Hematopoietic multipotent progenitor cell treated with erythropoietin and hydrocortisone succinate and interleukin-3 and kit ligand, for 17 days (in vitro differentiated cells): ENCODE measurements around the gene GARIN6.
"Not testable (repeated sequence)": the region's sequence is repeated elsewhere in the genome, so short reads cannot be mapped to it uniquely, and the experiment has no call there.

Experiments used
- DNase-seq: peaks from one replicate; pipeline ENCODE4 v3.0.0-alpha.2; 2015; ENCODE audit warnings: low spot score

Gene GARIN6

DNA sequence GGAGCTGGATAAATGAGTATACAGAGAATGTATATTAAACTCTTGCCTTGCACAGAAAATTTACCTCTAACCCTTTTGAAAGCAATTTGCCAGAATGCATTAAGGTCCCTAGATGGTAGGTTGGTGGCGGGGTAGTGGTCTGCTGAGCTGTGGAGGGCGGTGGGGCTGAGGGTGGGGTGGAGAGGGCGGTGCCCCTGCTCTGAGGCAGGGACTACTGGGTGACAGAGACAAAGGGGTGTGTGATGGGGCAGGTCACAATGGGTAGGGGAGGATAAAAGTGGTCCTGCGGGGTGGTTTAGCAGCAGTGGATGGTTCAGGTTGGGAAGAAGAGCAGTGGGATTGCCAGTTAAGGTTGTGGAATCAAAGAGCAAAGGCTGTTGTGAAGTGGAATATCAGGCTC is at the start of gene GARIN6:
GARIN6 (plus strand) TSS at position 301 of the 400 bp plus-strand sequence. CDS start 422 bp downstream, outside the sequence.
- DNase-seq, result no peak

DNA sequence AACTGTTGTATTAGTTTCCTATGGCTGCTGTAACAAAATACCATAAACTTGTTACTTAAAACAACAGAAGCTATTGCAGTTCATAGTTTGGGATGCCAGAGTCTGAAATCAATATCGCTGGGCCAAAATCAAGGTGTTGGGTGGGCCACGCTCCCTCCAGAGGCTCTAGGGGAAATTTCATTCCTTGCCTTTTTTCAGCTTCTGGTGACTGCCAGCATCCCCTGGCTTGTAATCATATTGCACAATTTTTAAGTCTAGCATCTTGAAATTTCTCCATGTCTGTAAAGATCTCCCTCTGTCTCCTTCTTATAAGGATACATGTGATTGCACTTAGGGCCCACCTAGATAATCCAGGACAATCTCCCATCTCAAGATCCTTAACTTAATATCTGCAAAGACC is 48.8 kb upstream of the GARIN6 start:
- no peak for DNase-seq

DNA sequence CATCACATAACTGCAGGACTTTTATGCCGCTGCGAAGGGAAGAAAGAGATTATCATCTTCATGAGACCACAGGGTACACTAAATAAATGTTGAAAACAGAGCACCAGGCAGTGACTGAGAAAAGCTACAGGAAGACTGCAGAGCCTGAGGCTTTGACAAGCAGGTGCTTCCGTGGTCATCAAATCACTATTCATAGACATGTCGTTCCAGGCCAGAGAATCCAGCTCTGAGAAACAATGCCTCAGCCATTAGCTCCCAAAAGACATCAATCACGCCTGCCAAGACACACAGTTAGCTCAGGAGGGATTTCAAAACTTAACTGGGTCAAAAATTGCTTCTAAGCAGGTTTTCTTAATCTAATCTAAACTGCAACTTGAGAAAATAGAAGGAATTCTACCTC is 47.2 kb upstream of the GARIN6 start:
- no peak for DNase-seq

DNA sequence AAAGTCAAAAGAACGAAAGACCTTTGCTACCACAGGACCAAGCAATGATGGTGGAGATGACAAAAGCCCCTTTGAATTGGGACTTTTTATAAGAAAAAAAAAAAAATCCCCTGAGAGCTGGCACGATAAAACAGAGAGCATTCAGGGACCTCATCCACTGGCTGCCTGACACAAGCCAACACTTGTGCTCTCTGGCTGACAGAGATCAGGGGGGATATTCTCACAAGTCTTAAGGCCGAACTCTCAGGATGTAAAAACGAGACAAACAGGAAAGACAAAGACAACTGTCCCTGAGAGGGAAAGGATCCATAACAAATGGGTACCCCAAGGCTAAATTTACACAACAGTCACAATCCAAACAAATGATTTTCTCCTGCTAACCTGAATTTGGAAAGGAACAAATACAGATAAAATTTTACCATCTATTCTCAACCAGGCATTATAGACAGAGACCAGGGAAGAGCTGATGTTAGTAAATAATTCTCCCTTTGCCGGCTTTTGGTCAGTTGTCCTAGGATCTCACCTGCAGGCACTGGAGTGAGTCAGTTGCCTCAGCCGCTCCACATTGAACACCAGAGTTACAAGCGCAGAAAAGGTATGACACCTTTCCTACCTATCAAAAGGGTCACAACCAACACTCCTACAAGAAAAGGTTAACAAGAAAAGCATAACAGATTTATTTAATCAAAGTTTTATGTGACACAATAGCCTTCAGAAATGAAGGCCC is 37.9 kb upstream of the GARIN6 start:
- DNase-seq, result no peak

DNA sequence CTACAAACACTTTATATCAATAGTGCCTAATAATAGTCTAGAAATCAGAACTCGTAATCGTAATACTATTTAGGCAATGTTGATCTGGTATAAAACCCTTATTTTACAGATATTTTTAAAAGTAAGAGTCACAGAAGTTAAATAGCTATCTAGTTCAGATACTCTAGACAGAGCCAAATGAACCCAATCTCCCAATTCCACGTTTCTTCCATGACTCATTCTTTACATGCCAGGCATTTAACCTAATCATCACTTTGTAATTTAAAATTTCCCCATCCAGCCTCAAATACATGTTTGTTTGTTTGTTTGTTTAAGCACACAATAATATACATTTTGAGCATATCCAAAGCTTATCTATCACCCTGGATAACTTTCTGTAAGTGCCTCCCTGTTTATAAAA is 36.4 kb upstream of the GARIN6 start:
- DNase-seq, result no peak

DNA sequence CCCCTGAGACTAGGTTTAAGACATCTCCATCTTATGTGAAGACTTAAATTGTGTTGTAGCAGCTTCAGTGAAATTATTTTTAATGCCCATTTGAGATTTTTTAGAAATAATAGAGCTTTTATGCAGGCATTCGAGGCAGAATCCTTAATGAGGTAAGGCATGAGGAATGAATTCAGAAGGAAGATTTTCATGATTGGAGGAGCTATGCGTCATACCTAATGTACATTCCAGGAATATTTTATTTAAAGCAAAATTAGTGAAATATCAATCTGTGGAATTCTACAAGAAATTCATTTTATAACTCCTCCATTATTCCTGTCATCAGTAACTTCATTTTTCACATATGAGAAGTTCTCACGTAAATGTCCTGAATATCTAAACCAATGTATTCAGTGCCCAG is 36.0 kb upstream of the GARIN6 start:
- DNase-seq, result no peak

DNA sequence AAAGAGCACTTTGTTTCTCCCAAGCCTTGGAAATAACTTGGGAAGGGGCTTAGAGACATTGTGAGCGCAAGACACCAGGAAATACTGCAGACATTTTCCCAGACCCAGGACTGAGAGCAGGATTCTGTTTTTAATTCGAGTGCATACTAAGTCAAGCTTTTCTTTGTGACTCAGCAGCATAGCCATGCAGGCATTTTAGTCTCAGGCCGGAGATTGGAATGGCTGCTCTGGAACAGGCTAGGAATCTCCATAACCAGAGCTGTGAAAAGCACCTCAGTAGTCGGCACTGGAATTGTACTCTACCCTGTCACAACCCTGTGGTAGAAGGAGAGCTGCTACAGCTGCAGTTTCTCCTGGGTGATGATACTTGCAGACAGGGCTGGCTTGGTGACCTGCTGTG is 28.9 kb upstream of the GARIN6 start:
- no peak for DNase-seq

DNA sequence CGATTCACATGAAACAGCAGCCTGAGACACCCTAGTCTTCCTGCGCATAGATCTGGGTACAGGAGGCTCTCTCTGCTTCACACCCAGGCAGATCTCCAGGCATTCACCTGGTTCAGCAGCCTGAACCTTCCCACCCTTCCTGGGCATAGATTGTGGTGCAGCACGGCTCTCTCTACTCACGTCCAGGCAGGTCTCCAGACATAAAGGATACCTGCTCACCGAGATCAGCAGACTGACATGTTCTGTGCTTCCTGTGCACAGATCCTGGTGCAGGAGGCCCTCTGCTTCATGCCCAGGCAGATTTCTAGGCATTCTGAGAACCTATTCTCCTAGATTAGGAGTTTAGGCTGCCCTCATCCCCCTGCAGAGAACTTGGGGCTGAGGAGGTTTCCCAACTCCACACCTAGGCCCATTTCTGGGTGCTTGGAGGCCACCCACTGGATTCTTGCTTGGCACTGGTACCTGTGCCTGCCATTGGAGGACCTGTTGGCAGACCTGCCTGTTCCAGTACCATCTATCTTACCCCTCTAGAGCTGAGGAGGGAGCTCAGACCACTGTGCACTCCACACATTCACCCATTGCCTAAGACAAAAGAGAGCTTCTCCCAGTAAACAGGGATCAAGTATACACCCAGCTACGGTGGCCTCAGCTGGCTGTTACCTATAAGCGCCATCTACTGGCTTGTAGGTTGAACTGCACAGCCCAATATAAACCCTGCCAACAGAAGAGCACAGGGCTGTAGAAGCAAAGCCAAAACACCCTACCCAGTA is 28.0 kb upstream of the GARIN6 start:
- DNase-seq, result peak; percentile 6

DNA sequence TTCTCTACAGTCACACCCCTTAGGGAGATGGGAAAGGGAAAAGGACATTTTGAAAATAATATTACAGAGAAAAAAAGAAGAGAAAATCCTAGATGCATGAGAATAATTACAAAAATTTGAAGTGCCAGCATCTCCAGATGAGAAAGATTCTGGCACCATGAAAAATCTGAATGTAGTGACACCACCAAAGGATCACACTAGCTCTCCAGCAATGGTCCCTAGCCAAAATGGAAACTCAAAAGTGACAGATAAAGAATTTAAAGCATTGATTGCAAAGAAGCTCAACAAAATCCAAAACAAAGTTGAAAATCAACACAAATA is 27.4 kb upstream of the GARIN6 start:
- DNase-seq, result no peak

DNA sequence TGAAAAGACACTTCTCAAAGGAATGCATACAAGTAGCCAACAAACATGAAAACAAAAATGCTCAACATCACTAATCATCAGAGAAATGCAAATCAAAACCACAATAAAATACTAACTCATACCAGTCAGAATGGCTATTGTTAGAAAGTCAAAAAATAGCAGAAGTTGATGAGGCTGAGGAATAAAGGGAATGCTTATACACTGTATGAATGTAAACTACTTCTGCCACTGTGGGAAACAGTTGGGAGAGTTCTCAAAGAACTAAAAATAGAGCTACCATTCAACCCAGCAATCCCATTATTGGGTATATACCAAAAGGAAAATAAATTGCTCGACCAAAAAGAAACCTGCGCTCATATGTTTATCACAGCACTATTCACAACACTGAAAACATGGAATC is 23.0 kb upstream of the GARIN6 start:
- not testable (repeated sequence) for DNase-seq

DNA sequence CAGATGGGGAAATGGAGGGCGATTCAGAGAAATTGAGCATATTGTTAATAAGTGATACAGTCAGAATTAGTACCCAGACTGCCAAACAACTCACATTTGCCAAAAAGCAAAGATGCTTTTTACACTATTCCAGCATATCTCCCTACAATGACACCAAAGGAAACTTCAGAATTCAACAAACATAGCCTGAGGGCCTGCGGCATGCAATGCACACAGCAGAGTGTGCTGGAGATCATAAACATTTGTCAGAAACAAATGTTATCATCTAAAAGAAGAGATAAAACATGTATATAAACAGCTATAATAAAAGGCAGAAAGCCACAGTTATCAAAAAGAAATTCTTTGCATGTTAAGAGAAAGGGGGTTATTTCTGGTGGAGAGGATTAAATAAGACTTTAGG is 20.1 kb upstream of the GARIN6 start:
- DNase-seq, result no peak

DNA sequence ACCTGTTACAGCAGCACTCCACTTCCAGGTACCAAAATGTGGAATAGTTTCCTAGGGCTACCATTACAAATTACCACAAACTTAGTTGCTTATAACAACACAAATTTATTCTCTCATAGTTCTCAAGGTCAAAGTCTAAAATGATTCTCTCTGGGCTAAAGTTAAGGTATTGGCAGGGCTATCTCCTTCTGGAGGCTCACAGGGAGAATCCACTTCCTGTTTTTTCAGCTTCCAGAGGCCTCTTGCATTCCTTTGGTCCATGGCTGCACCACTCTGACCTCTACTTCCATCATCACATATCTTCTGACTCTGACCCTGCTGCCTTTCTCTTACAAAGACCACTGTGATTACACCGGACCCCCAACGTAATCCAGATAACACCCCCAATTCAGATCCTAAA is 2.9 kb upstream of the GARIN6 start:
- DNase-seq, result no peak

DNA sequence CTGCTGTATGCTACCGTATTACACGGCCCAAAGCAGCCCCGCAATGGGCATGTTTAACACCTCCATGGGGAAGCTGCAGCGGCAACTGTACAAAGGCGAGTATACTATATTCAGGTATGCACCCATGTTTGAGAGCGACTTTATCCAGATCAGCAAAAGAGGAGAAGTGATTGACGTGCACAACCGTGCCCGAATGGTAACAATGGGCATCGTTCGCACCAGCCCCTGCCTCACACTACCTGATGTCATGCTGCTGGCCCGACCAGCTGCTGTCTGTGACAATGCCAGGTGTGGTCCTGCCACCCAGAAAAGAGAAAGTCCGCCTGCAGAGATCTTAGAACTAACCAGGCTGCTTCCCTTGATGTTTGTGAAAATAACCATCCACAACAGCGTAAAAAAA is 630 bp downstream of the GARIN6 start:
- no peak for DNase-seq

DNA sequence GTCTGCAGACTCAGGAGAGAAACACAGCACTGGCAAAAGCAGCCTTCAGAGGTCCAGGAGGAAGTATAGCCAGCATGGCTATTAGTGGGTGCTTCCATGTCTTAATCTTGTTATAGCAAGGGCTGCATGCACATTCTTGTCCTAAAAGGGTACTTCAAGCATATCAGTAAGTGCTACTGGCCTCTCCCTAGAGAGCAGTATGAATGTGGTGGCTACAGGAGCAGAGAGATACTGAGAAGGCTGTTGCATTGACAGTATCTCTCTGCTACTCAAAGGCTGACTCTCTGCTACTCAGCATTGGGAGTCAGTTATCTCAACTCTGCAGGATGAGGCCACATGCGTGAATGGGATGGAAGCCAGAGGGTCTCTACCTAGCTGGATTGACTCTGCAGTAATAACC is 2.0 kb downstream of the GARIN6 start:
- no peak for DNase-seq

DNA sequence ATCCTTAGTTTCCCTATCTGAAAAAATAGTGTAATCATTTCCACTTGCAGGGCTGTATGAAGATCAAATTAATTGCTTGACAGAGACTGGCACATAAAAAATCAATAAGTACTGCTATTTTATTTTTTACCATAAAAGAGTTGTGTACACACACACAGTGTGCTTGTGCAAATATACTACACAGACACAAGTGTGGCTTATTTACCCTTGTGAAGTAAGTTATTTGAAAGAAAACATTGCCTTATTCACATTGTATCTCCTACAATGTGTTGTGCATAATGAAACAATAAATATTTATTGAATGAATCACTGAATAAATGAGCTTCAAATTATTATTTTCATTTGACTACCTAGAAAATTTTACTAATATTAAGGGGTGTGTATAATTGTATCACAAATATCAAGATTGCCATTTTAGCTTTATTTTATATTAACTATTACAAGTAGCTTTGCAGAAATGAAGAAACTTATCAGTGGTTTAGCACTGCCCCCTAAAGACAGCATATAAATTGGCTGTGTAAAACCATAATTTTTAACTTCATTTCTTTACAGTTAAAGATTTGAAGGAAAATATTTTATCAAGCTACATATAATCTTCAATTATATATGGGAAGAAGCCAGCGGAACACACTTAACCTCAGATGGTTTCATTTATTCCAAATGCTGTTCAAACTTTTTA is 11.3 kb downstream of the GARIN6 start:
- DNase-seq, result no peak

DNA sequence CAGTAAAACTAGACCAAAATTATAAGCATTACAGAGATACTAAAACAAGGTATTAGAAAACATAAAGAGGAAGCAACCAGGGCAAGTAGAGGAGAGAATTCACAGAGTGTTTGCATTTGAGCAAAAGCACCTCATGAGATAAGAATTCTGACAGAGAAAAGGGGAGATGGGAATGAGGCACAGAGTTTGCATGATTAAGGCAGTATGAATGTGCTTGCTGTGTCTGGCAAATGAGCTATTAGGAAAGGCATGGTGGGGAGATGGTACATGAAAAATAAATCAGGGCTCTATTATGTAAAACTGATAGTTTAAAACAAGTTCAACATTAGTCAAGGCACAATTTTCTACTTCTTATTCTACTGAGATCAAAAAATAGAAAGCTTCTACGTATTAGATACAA is 23.1 kb downstream of the GARIN6 start:
- DNase-seq, result no peak

DNA sequence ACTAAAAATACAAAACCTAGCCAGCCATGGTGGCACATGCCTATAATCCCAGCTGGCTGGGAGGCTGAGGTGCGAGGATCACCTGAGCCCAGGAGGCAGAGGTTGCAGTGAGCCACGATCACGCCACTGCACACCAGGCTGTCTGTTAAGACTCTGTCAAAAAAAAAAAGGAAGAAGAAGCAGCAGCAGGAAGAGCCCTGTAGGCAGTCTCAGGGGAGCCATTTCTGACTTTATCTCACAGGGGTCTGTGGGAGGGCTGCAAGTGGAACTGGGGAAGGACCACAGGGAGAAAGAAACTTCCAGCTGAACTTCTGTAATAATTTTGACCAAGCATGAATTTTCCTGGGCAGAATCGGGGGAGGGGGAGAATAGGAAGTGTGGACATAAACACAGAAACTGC is 32.7 kb downstream of the GARIN6 start:
- DNase-seq, result no peak

DNA sequence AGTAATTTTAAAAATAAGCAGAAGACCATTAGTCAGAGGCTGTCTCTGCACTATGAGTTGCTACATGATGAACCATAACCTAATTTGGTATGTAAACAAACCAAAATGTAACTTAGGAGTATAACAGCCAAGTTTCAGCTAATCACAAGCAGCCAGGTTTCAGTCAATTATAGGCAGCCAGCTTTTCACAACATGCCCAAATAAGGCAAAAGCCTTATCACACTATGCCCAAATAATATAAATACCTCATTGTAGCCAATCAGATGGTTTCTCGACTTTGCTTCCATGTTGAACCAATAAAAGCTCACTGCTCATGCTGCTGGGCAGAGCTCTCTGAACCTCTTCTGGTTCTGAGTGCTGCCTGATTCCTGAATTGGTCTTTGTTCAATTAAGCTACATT is 38.6 kb downstream of the GARIN6 start:
- DNase-seq, result no peak

DNA sequence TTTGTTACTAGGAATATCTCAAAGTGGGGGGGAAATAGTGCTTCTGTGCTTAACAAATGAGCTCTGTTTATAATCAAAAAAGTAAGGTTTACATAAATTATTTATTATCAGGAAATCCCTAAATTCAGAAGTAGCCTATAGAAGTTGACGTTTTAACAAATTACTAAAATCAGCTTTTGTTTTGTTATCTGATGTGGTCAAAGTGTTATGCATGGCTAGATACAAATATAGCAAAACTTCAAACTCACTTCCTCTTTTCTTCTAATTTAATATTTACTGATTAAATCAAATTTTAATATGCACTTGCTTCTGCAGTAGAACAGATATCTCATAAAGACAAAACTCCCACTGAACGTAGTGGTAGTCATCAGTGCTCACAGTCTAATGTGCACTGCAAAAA is 47.5 kb downstream of the GARIN6 start:
- DNase-seq, result no peak
